GM23338 (cell line): ENCODE data around the gene QDPR. TPM values are rescaled to one million over a fixed set of nuclear protein-coding genes. Genes with fewer than 3 reads are reported as not detected.

Experiments used
- ATAC-seq: fragments of 200-7000 bp; cut with Tn5 transposase; 3 replicates; pipeline ENCODE4 v1.9.1; 2020
- DNase-seq: peaks from one replicate; pipeline ENCODE4 v3.0.0-alpha.2; 2015; ENCODE audit warnings: low spot score
- H2AFZ ChIP-seq: fragments of 200-600 bp; sonication (generic); 2 replicates; pipeline ENCODE4 v1.8.0; 2016; ENCODE audit warnings: antibody characterized with exemption, mild to moderate bottlenecking, moderate library complexity
- H3F3A ChIP-seq: fragments of 200-600 bp; sonication (generic); replicated peaks from 2 replicates; pipeline ENCODE4 v1.8.0; 2017; ENCODE audit warnings: antibody characterized with exemption, mixed run types, low read depth
- H3K27ac ChIP-seq: fragments of 200-600 bp; sonication (generic); 2 replicates; pipeline ENCODE4 v1.6.1; 2016; ENCODE audit warnings: low read depth
- H3K27me3 ChIP-seq: fragments of 200-600 bp; sonication (generic); 2 replicates; pipeline ENCODE4 v1.8.0; 2016; ENCODE audit warnings: mild to moderate bottlenecking, mixed run types, moderate library complexity; ENCODE audit not compliant: insufficient read depth
- H3K36me3 ChIP-seq: fragments of 200-600 bp; sonication (generic); 2 replicates; pipeline ENCODE4 v1.8.0; 2016; ENCODE audit warnings: mild to moderate bottlenecking; ENCODE audit not compliant: insufficient read depth
- H3K4me1 ChIP-seq: fragments of 200-600 bp; sonication (generic); 2 replicates; pipeline ENCODE4 v1.8.0; 2016; ENCODE audit warnings: mild to moderate bottlenecking, moderate library complexity; ENCODE audit not compliant: insufficient read depth
- H3K4me2 ChIP-seq: fragments of 200-600 bp; sonication (generic); 2 replicates; pipeline ENCODE4 v1.7.1; 2017; ENCODE audit warnings: mixed run types
- H3K4me3 ChIP-seq: fragments of 200-600 bp; sonication (generic); 2 replicates; pipeline ENCODE4 v1.6.1; 2016; ENCODE audit warnings: mixed run types
- H3K79me2 ChIP-seq: fragments of 200-600 bp; sonication (generic); replicated peaks from 2 replicates; pipeline ENCODE4 v1.8.0; 2017; ENCODE audit warnings: mild to moderate bottlenecking; ENCODE audit not compliant: insufficient read depth
- H3K9me2 ChIP-seq: fragments of 200-600 bp; sonication (generic); 2 replicates; pipeline ENCODE4 v1.8.0; 2017; ENCODE audit not compliant: insufficient read depth
- H4K20me1 ChIP-seq: fragments of 200-600 bp; sonication (generic); replicated peaks from 2 replicates; pipeline ENCODE4 v1.8.0; 2017; ENCODE audit warnings: mild to moderate bottlenecking; ENCODE audit not compliant: insufficient read depth
- H3K27ac Mint-ChIP-seq: 2 replicates; pipeline ENCODE4 v1.8.0; 2020; ENCODE audit warnings: inconsistent platforms, mild to moderate bottlenecking, moderate library complexity, mixed read lengths
- H3K27me3 Mint-ChIP-seq: 3 replicates; pipeline ENCODE4 v1.8.0; 2022; ENCODE audit warnings: low read depth, mild to moderate bottlenecking, moderate library complexity, mixed read lengths, inconsistent platforms; ENCODE audit not compliant: insufficient read depth, poor library complexity
- H3K36me3 Mint-ChIP-seq: 3 replicates; pipeline ENCODE4 v1.8.0; 2021; ENCODE audit warnings: low read depth, mild to moderate bottlenecking, inconsistent platforms, moderate library complexity, mixed read lengths
- H3K4me1 Mint-ChIP-seq: 3 replicates; pipeline ENCODE4 v1.8.0; 2020; ENCODE audit warnings: mild to moderate bottlenecking, inconsistent platforms, mixed read lengths
- H3K4me3 Mint-ChIP-seq: 3 replicates; pipeline ENCODE4 v1.8.0; 2021; ENCODE audit warnings: moderate library complexity, mild to moderate bottlenecking, inconsistent platforms, mixed read lengths
- H3K9me3 Mint-ChIP-seq: 3 replicates; pipeline ENCODE4 v1.8.0; 2020; ENCODE audit warnings: moderate library complexity, mild to moderate bottlenecking, inconsistent platforms, mixed read lengths
- CREB1 ChIP-seq: fragments of 250-450 bp; sonication (Bioruptor Pico); IDR thresholded peaks from 2 replicates; pipeline ENCODE4 v1.5.0; 2020; ENCODE audit warnings: low read depth, mild to moderate bottlenecking, moderate library complexity
- EZH2 ChIP-seq: fragments of 200-600 bp; sonication (generic); IDR thresholded peaks from one replicate; pipeline ENCODE4 v1.8.0; 2017; ENCODE audit warnings: antibody characterized with exemption, mild to moderate bottlenecking, low read depth; ENCODE audit not compliant: unreplicated experiment
- EZH2phosphoT487 ChIP-seq: fragments of 200-600 bp; sonication (generic); IDR thresholded peaks from one replicate; pipeline ENCODE4 v1.8.1; 2018; ENCODE audit warnings: antibody characterized with exemption; ENCODE audit not compliant: unreplicated experiment
- JUNB ChIP-seq: IDR thresholded peaks from one replicate; pipeline ENCODE4 v1.6.1; 2016; ENCODE audit warnings: antibody characterized with exemption; ENCODE audit not compliant: unreplicated experiment
- NANOG ChIP-seq: IDR thresholded peaks from 2 replicates; pipeline ENCODE4 v1.6.1; 2016; ENCODE audit warnings: antibody characterized with exemption, borderline replicate concordance
- POLR2AphosphoS5 ChIP-seq: IDR thresholded peaks from 2 replicates; pipeline ENCODE4 v1.6.1; 2016; ENCODE audit warnings: antibody characterized with exemption, low read depth
- STAT1 ChIP-seq: IDR thresholded peaks from one replicate; pipeline ENCODE4 v1.6.1; 2016; ENCODE audit warnings: antibody characterized with exemption; ENCODE audit not compliant: unreplicated experiment
- ZNF114 ChIP-seq: fragments of 250-450 bp; sonication (Bioruptor Pico); IDR thresholded peaks from 2 replicates; pipeline ENCODE4 v1.5.0; 2020; ENCODE audit warnings: mild to moderate bottlenecking, moderate library complexity
- ZNF331 ChIP-seq: fragments of 250-450 bp; sonication (Bioruptor Pico); IDR thresholded peaks from 2 replicates; pipeline ENCODE4 v1.5.0; 2020; ENCODE audit warnings: low read depth, mild to moderate bottlenecking, moderate library complexity
- polyA plus RNA-seq: library from polyadenylated mRNA; unstranded; fragments of >200 nt; fragmentation: Nextera tagmentation; extraction: Ambion mirVana; gene quantifications from 2 replicates; pipeline ENCODE4 v1.2.1, GENCODE V29; 2016
- total RNA-seq: library from RNA; depleted of rRNA; stranded (reverse); fragments of >200 nt; shearing (Covaris generic); gene quantifications from 2 replicates; pipeline ENCODE4 v1.2.3, GENCODE V29; 2014
- TF ChIP-seq, protein P1 (sequence below): fragments of 250-450 bp; sonication (Bioruptor Pico); IDR thresholded peaks from 2 replicates; pipeline ENCODE4 v1.5.0; 2020; ENCODE audit warnings: mild to moderate bottlenecking, moderate library complexity
- TF ChIP-seq, protein P2 (sequence below), 2 experiments: fragments of 200-600 bp in 1 of 2; sonication (generic) in 1 of 2; conservative IDR thresholded peaks; 2 replicates each; pipeline versions ENCODE4 v1.5.1 to v1.6.1; 2016 to 2017; ENCODE audit warnings: antibody characterized with exemption in 2 of 2, low read depth in 2 of 2, mild to moderate bottlenecking in 2 of 2, moderate library complexity in 1 of 2
- TF ChIP-seq, protein P3 (sequence below): IDR thresholded peaks from 2 replicates; pipeline ENCODE4 v1.6.1; 2016; ENCODE audit warnings: antibody characterized with exemption
- TF ChIP-seq, protein P4 (sequence below): IDR thresholded peaks from one replicate; pipeline ENCODE4 v1.6.1; 2018; ENCODE audit warnings: antibody characterized with exemption; ENCODE audit not compliant: unreplicated experiment

Gene QDPR
- total and polyA plus RNA-seq, 2 experiments from 2014 or later: 31.5 to 42.7 TPM

DNA sequence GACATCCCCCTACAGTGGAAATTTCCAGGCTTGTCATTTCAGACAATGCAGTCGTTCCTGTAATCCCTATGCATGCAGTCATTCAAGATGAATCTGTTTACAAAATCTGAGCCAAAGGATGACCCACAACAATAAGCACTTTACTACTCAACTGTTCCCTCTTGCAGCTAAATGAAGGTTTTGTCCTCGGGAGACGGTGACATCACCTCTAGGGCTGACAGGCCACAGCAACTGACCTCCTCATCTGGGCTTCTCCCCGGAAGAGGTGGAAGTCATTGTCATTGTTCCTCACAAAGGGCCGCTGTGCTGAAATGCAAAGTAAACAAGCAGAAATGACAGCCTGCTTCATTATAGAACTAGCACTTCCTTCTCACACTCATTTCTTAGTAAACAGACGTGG is 32.3 kb upstream of the QDPR start:
- no peak overlapping the region for H3K27ac Mint-ChIP-seq
- no peak overlapping the region for H3K4me3 Mint-ChIP-seq
- no peaks in the 10 kb centered on the region for H3K9me3 Mint-ChIP-seq
- Histone ChIP-seq H3K79me2 (no peaks in the 10 kb centered on the region), H3K4me1 (no peaks in the 10 kb centered on the region), H3K9me2 (no peaks in the 10 kb centered on the region), H2AFZ (no peak overlapping the region), H3K27me3 (no peaks in the 10 kb centered on the region), H3F3A (no peaks in the 10 kb centered on the region), H3K36me3 (no peaks in the 10 kb centered on the region), H4K20me1 (no peaks in the 10 kb centered on the region), H3K4me3 (no peak overlapping the region), H3K4me2 (no peak overlapping the region), H3K27ac (no peak overlapping the region)
- ATAC-seq: peak; percentile 49
- H3K4me1 Mint-ChIP-seq: peaks cover 8% of the 10 kb centered on the region; the same call in 2 of the 3 replicates
- TF ChIP-seq CREB1 (CRISPR knock-in tag) (no peak), ZNF114 (CRISPR knock-in tag) (no peak), NANOG (no peak), EZH2 (no peak), EZH2phosphoT487 (no peak), JUNB (no peak), ZNF331 (CRISPR knock-in tag) (no peak), STAT1 (no peak), POLR2AphosphoS5 (no peak)
- TF ChIP-seq, protein P1, sequence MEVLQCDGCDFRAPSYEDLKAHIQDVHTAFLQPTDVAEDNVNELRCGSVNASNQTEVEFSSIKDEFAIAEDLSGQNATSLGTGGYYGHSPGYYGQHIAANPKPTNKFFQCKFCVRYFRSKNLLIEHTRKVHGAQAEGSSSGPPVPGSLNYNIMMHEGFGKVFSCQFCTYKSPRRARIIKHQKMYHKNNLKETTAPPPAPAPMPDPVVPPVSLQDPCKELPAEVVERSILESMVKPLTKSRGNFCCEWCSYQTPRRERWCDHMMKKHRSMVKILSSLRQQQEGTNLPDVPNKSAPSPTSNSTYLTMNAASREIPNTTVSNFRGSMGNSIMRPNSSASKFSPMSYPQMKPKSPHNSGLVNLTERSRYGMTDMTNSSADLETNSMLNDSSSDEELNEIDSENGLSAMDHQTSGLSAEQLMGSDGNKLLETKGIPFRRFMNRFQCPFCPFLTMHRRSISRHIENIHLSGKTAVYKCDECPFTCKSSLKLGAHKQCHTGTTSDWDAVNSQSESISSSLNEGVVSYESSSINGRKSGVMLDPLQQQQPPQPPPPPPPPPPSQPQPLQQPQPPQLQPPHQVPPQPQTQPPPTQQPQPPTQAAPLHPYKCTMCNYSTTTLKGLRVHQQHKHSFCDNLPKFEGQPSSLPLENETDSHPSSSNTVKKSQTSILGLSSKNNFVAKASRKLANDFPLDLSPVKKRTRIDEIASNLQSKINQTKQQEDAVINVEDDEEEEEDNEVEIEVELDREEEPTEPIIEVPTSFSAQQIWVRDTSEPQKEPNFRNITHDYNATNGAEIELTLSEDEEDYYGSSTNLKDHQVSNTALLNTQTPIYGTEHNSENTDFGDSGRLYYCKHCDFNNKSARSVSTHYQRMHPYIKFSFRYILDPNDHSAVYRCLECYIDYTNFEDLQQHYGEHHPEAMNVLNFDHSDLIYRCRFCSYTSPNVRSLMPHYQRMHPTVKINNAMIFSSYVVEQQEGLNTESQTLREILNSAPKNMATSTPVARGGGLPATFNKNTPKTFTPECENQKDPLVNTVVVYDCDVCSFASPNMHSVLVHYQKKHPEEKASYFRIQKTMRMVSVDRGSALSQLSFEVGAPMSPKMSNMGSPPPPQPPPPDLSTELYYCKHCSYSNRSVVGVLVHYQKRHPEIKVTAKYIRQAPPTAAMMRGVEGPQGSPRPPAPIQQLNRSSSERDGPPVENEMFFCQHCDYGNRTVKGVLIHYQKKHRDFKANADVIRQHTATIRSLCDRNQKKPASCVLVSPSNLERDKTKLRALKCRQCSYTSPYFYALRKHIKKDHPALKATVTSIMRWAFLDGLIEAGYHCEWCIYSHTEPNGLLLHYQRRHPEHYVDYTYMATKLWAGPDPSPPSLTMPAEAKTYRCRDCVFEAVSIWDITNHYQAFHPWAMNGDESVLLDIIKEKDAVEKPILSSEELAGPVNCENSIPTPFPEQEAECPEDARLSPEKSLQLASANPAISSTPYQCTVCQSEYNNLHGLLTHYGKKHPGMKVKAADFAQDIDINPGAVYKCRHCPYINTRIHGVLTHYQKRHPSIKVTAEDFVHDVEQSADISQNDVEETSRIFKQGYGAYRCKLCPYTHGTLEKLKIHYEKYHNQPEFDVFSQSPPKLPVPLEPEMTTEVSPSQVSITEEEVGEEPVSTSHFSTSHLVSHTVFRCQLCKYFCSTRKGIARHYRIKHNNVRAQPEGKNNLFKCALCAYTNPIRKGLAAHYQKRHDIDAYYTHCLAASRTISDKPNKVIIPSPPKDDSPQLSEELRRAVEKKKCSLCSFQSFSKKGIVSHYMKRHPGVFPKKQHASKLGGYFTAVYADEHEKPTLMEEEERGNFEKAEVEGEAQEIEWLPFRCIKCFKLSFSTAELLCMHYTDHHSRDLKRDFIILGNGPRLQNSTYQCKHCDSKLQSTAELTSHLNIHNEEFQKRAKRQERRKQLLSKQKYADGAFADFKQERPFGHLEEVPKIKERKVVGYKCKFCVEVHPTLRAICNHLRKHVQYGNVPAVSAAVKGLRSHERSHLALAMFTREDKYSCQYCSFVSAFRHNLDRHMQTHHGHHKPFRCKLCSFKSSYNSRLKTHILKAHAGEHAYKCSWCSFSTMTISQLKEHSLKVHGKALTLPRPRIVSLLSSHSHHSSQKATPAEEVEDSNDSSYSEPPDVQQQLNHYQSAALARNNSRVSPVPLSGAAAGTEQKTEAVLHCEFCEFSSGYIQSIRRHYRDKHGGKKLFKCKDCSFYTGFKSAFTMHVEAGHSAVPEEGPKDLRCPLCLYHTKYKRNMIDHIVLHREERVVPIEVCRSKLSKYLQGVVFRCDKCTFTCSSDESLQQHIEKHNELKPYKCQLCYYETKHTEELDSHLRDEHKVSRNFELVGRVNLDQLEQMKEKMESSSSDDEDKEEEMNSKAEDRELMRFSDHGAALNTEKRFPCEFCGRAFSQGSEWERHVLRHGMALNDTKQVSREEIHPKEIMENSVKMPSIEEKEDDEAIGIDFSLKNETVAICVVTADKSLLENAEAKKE: no peak
- TF ChIP-seq, protein P2, sequence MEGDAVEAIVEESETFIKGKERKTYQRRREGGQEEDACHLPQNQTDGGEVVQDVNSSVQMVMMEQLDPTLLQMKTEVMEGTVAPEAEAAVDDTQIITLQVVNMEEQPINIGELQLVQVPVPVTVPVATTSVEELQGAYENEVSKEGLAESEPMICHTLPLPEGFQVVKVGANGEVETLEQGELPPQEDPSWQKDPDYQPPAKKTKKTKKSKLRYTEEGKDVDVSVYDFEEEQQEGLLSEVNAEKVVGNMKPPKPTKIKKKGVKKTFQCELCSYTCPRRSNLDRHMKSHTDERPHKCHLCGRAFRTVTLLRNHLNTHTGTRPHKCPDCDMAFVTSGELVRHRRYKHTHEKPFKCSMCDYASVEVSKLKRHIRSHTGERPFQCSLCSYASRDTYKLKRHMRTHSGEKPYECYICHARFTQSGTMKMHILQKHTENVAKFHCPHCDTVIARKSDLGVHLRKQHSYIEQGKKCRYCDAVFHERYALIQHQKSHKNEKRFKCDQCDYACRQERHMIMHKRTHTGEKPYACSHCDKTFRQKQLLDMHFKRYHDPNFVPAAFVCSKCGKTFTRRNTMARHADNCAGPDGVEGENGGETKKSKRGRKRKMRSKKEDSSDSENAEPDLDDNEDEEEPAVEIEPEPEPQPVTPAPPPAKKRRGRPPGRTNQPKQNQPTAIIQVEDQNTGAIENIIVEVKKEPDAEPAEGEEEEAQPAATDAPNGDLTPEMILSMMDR (conservative IDR thresholded peaks at IDR 0.05; ENCODE audit: low read depth in 2 of 2): no peak
- TF ChIP-seq, protein P3, sequence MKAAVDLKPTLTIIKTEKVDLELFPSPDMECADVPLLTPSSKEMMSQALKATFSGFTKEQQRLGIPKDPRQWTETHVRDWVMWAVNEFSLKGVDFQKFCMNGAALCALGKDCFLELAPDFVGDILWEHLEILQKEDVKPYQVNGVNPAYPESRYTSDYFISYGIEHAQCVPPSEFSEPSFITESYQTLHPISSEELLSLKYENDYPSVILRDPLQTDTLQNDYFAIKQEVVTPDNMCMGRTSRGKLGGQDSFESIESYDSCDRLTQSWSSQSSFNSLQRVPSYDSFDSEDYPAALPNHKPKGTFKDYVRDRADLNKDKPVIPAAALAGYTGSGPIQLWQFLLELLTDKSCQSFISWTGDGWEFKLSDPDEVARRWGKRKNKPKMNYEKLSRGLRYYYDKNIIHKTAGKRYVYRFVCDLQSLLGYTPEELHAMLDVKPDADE: no peak
- TF ChIP-seq, protein P4, sequence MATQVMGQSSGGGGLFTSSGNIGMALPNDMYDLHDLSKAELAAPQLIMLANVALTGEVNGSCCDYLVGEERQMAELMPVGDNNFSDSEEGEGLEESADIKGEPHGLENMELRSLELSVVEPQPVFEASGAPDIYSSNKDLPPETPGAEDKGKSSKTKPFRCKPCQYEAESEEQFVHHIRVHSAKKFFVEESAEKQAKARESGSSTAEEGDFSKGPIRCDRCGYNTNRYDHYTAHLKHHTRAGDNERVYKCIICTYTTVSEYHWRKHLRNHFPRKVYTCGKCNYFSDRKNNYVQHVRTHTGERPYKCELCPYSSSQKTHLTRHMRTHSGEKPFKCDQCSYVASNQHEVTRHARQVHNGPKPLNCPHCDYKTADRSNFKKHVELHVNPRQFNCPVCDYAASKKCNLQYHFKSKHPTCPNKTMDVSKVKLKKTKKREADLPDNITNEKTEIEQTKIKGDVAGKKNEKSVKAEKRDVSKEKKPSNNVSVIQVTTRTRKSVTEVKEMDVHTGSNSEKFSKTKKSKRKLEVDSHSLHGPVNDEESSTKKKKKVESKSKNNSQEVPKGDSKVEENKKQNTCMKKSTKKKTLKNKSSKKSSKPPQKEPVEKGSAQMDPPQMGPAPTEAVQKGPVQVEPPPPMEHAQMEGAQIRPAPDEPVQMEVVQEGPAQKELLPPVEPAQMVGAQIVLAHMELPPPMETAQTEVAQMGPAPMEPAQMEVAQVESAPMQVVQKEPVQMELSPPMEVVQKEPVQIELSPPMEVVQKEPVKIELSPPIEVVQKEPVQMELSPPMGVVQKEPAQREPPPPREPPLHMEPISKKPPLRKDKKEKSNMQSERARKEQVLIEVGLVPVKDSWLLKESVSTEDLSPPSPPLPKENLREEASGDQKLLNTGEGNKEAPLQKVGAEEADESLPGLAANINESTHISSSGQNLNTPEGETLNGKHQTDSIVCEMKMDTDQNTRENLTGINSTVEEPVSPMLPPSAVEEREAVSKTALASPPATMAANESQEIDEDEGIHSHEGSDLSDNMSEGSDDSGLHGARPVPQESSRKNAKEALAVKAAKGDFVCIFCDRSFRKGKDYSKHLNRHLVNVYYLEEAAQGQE: no peak
- H3K27me3 Mint-ChIP-seq: peaks cover 14% of the 10 kb centered on the region
- DNase-seq: peak; percentile 46
- no peaks in the 10 kb centered on the region for H3K36me3 Mint-ChIP-seq
